Activated CD8-positive, alpha-beta memory T cell treated with anti-CD3 and anti-CD28 coated beads, Interleukin-2, amount 50 U/mL, for 24 hours (primary cell): ENCODE measurements around the gene SGF29.
"Not testable (repeated sequence)": the region's sequence is repeated elsewhere in the genome, so short reads cannot be mapped to it uniquely, and the experiment has no call there.

Source experiments
- DNase-seq: peaks from one replicate; pipeline ENCODE4 v3.0.0-alpha.2; 2020; ENCODE audit errors: extremely low read depth

Gene SGF29

DNA sequence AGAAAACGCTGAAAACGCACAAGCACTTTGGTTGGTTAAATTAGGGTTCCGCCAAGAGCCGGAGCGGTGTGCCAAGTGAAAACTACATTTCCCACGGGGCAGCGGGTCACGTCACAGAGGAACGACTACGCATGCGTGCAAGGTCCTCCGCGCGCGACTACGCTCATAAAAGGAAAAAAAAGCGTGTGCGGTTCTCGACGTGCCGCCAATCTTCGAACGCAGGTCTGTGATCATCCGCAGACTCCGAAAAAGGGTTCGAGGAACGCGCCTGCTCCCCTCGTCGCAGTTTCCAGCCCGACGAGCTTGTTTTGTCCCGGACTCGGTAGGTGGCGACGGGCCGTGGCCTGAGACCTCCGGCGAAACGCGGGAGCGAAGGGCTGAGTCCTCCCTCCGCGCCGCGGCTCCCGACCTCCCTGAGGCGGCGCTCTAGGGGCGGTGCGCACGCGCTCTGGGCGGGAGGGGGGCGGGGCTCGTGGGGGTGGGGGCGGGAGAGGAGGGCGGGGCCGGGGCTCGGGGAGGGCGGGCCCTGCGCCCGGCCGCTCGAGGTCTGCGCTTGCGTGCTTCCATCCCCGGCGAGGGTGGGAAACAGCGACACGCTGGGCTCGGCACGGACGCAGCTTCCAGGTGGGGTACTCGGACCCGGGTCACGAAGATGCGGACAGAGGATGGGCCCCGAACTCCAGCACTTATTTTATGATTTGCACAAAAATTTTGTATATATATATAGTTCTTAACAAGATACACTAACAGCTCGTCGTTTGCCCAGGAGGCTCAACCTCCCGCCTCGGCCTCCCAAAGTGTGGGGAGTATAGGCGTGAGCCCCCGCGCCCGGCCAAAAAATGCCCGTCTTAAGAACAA lies at the start of gene SGF29:
TSS of gene SGF29 (plus strand) at position 145 of the 858 bp plus-strand sequence. CDS start 27,150 bp downstream, outside the sequence.
- peak; percentile 87 for DNase-seq

DNA sequence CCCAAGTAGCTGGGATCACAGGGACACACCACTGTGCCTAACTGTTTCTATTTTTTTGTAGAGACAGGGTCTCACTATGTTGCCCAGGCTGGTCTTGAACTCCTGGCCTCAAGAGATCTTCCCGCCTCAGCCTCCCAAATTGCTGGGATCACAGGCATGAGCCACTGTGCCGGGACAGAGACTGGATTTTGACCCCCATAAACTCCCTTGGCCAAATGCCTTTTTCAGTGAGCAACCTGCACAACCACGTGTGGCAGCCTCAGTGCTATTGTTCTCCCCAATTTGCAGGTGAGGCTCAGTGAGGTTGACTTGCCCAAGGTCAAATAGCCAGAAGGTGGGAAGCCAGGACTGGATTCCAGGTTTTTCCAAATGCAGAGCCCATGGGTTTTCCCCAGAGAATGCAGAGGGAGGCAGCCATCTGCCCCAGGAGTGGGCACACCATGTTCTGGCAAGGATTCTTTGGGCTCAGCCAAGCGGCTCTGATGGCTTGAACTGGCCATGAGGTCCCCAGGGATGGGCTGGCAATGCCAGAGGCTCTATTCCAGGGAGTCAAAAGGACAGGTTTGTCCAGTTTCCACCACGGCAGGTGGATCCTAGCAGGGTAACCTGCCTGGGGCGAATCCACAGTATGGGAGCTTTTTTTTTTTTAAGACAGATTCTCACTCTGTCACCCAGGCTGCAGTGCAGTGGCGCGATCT lies 48.9 kb upstream of the SGF29 start:
- DNase-seq, result no peak

DNA sequence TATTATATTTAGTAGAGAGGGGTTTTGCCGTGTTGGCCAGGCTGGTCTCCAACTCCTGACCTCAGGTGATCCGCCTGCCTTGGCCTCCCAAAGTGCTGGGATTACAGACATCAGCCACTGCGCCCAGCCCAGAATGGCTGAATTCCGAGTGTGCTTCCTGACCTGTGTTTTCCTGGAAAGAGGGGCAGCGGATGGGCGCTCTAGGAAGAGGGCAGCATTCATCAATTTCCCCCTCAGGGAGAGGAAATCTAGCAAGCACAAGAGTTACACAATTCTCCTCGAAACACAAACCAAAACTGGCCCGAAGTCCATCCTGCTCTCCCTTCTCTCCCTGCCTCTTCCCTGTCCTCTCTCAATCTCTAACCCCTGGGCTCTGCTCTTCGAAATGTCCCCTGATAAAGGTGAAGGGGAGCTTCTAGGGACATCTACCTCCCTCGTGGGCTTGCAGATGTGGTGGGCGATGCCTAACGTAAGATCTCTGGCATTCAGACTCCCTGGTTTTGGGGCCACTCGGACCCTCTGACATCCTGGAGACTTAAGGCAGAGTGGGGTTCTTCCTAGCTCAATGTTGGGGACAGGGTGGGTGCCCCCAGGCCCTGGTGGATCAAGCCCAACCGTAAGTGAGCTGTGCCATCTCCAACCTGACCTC lies 48.1 kb upstream of the SGF29 start:
- DNase-seq, result no peak

DNA sequence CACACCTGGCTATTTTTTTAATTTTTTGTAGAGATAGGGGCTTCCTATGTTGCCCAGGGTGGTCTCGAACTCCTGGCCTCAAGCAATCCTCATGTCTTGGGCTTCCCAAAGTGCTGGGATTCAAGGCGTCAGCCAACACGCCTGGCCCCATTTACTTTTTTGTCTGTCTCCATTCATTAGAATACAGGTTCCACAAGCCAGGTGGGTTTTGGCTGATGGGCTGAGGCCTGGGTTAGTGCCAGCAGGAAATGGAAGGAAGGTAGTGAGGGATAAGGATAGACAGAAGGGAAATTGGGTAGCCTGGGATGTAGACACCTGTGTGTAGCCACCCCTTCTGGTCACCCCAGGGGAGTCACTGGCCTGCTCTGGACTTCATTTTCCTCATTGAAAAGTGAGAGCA lies 42.7 kb upstream of the SGF29 start:
- no peak for DNase-seq

DNA sequence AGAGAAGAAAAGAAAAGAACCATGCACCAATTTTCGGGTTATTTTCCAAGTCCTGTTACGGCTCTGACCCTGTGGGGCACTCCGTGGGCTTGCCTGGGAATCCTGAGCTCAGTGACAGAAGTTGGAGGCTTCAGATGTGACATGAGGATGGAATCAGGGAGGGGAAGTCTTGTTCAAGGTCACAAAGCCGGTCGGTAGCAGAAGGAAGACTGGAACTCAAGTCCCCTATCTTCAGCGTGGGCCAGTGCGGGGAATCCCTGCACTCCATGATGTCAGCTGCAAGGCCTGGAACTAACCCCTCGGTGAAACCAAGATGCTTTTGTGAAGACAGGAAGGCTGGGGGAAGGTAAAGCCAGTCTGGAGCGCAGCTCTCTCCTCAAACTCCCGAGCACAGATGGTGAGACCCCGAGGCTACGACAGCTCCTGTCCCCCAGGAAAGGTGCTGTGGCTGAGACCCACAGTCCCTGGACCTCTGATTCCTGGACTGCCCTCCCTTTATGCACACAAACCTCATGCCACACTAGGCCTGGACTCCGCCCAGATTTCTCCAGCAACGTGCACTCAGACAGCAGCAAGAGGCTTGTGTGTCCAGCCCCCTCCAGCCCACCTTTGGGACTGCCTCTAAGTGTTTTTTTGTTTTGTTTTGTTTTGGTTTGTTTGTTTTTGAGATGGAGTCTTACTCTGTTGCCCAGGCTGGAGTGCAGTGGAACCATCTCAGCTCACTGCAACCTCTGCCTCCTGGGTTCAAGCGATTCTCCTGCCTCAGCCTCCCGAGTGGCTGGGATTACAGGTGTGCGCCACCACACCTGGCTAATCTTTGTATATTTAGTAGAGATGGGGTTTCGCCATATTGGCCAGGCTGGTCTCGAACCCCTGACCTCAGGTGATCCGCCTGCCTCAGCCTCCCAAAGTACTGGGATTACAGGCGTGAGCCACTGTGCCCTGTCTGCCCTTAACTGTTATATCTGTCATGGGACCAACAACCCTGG lies 41.6 kb upstream of the SGF29 start:
- no peak for DNase-seq

DNA sequence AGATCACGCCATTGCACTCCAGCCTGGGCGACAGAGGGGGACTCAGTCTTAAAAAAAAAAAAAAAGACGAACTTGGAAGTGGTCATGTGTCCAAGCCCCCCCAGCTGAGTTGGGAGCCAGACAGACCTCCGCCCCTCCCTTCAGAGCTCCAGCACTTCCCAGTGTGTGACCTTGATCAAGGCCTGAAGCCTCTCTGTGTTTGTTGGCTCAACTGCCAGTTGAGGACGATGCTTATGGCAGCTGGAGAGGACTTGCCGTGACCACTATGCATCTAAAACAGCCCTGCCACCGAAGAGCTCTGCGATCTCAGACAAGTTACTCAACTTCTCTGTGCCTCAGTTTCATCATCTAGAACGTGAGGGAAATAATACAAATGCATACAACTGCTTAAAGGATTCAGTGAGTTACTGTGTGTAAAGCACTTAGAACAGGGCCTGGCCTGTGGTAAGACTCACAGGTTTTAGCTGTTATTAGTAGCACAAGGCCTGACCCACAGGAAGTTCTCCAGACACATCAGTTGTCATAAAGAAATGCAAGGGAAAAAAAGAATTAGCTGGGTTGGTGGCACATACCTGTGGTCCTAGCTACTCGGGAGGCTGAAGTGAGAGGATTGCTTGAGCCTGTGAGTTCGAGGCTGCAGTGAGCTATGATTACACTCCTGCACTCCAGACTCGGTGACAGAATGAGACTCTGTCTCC lies 40.1 kb upstream of the SGF29 start:
- DNase-seq, result no peak

DNA sequence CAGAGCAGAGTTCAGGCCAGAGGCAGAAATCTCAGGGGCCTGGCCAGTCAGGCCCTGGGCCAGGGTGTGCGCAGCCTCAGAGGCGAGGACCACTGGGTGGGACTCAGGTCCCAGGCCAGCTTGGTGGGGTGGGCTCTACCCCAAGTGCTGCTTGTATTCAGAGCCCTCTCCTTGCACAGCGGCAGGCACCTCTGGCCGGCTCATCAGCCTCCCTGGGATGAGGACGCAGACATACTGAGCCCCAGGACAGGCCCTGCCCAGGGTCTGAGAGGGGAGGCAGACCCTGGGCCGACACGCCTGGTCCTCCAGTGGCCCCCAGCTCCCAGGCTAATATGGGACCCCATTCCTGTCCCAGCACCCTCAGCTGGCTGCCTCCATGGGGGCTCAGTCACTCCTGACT lies 39.5 kb upstream of the SGF29 start:
- DNase-seq, result no peak

DNA sequence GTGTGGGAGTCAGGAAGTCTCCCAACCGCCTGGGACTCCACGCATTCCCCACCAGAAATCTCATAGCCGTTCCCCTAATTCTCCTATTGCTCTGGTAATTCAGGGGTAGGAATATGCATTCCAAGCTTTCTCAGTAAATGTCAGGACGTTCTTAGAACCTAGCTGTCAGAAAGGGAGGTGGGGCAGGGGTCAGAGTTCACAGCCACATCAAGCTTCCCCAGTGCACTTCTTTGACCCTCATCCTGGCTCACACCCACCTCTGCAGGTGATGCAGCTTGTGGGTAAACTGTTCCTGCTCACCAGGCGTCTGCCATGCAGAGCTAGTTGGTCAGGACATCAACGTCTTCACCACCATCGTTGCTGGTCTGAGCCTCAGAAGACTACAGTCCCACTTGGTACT lies 33.0 kb upstream of the SGF29 start:
- DNase-seq, result no peak

DNA sequence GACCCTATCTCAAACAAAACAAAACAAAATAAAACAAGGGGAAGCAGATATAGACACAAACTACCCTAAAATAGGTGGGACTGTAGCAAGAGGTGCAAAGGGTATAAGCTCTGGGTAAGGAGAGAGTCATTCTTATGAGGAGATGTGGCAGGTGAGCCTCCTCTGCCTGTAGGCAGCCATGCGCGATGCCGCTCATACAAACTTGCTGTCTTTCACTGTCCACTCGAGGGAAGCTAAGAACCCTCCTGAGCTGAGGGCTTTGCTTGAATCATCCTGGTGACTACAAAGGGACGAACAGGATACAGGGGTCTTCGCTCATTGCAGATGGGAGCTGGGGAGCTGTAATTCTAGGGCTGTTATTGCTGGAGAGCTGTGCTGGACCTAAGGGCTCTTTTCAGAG lies 32.3 kb upstream of the SGF29 start:
- no peak for DNase-seq

DNA sequence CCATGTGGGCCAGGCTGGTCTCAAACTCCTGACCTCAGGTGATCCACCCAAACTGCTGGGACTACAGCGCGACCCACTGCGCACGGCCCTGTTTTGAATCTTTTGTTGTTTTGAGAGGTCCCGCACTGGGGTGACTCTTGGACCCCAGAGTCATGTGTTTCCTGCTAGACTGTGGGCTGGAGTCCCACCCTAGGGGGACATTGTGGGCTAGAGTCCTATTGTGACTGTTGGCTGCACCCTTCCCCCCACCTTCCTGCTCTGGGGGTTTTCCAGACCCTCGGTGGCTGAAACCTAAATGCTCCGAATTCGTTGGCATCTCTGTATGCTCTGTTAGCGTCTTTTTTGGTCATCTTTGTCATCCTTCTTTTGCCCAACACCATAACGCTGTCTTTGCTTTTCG lies 30.9 kb upstream of the SGF29 start:
- no peak for DNase-seq

DNA sequence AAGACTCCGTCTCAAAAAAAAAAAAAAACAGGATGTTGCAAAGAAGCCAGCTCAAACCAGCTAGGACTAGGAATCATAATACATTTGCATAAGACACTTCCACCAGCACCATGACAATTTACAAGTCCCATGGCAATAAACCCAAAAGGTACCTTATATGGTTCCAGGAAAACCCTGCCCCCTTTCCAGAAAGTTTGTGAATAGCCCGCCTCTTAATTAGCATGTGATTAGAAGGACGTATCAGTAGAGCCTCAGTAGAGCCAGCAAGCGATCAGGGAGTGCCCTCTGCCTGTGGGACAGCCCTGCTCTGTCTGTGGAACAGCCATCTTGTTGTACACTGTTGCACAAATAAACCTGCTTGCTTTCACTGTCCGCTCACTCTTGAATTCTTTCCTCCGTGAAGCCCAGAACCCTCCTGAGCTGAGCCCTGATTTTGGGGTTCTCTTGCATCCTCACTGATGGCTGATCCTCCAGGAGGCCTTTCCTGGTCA lies 29.0 kb upstream of the SGF29 start:
- no peak for DNase-seq

DNA sequence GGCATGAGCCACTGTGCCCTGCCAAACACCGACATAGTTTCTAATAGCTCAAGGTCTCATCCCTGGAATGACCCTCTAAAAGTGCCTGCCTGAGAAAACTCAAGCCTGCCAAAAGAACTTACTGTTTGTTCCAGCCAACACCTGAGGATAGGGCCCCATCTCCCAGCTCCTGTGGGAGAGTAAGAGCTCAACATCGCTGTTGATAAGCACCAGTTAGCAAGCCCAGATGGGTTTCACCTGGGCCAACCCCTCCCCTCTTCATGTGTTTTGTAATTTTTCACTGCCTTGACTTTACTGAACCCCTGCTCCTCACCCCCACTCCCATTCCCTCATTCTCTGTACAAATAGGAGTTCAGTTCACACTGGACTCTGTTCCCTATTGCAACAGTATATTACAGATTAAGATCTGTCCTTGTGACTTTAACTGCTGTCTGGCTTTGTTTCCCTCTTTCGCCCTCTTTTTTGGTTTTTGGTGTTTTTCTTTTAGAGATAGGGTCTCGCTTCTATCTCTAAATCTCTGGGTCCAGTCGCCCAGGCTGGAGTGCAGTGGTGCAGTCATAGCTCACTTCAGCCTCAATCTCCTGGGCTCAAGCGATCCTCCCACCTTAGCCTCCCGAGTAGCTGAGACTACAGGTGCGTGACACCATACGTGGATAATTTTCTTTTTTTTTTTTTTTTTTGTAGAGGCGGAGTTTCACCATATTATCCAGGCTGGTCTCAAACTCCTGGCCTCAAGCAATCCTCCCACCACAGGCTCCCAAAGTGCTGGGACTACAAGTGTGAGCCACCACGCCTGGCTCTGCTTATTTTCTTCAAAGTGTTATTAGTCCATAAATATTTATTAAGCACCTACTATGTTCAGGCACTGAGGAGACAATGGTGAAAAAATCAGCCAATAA lies 27.3 kb upstream of the SGF29 start:
- no peak for DNase-seq

DNA sequence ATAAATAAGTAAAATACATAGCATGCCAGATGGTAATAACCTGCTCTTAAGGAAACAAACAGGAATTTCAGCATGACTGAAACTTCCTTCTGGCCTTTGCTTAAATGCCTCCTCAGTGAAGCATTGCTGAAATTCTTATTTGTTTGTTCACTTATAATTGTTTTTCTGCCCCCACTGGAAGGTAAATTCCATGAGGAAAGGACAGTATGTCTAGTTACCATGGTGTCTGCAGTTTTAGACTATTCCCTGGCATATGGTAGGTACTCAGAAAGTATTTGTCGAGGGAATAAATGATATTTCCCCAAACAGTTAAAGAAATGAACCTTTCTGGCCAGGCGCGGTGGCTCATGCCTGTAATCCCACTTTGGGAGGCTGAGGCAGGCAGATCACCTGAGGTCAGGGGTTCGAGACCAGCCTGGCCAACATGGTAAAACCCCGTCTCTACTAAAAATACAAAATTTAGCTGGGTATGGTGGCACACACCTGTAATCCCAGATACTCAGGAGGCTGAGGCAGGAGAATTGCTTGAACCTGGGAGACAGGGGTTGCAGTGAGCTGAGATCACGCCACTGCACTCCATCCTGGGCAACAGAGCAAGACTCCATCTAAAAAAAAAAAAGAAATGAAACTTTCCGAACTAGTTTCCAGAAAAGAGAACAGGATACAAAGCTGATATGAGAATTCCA lies 26.5 kb upstream of the SGF29 start:
- DNase-seq, result not testable (repeated sequence)

DNA sequence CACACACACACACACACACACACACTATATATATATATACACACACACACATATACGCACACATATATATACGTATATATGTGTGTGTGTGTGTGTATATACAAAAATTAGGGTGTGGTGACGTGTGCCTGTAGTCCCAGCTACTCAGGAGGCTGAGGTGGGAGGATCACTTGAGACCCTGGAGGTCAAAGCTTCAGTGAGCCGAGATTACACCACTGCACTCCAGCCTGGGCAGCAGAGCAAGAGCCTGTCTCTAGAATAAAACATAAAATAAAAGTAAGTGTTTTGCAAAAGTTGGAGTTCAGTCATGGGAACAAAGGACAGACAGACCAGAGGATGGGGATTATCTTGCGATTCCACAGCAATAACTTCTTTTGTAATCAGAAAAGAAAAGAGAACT lies 25.7 kb upstream of the SGF29 start:
- DNase-seq, result no peak

DNA sequence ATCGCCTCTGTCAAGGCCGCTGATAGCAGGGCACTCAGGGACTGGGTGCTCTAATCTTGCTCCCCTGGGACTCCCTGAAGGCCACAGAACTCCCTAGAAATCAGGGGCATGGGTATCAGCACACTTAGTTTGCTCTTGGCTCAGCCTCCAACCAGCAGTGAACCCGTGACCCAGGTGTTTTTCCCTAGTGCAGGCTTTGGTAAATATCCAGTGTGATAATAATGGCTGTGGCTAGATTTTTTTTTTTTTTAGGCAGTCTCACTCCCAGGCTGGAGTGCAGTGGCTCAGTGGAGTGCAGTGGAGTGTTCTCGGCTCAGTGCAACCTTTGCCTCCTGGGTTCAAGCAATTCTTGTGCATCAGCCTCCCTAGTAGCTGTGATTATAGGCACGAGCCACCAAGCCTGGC lies 25.3 kb upstream of the SGF29 start:
- DNase-seq, result no peak

DNA sequence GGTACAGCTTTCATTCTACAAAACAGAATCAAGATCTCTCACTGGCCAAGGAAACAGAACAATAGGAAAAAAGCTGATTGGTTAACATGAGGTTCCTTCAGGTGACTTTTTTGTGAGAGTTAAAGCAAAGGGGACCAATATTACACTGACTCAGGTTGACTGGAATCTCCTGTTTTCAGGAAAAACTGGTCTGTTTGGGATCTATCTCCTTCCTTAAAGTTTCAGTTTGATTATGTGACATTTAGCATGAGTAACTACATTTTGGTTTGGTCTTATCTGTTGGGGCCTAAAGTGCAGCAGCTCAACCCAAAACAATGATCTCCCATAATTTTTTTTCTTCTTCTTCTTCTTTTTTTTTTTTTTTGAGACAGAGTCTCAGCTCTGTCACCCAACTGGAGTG lies 24.6 kb upstream of the SGF29 start:
- no peak for DNase-seq

DNA sequence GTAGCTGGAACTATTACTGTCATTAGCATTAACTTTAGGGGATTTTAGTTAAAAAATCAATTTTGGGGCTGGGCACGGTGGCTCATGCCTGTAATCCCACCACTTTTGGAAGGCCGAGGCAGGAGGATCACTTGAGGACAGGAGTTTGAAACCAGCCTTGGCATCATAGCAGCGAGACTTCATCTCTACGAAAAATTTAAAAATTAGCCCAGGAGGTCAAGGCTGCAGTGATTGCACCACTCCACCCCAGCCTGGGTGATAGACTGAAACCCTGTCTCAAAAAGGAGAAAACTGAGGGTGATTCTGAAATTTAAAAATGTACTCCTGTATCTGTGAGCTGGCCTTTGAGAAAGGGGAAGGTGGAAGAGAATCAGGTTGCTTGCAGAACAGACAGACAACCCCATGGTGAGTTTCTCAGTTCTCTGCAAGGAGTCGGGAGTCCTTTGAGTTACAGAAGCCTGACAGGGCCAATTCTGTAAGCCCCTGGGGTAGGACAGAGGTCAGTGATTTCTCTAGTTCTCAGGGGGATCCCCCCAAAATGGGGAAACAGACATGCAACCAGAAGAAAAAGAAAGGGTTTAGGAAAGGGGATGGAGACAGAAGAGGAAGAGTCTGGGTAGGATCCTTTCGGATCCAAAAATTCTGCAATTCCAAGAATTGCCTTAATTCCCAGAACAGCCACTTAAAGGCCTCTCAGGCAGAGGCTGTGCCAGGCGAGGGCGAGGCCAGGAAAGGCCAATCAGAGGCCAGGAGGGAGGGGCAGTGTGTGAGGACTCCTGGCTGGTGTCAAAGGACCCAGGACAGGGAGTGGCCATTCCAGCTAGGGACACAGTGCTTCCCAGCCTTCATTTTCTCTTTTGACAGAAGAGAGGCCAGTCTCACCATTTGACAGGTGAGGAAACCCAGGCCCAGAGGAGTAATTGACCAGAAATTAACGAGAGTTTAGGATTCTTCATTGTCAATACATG lies 21.7 kb upstream of the SGF29 start:
- no peak for DNase-seq
